Measurements from ENCODE around the gene STX16.

The STX16 gene

DNA sequence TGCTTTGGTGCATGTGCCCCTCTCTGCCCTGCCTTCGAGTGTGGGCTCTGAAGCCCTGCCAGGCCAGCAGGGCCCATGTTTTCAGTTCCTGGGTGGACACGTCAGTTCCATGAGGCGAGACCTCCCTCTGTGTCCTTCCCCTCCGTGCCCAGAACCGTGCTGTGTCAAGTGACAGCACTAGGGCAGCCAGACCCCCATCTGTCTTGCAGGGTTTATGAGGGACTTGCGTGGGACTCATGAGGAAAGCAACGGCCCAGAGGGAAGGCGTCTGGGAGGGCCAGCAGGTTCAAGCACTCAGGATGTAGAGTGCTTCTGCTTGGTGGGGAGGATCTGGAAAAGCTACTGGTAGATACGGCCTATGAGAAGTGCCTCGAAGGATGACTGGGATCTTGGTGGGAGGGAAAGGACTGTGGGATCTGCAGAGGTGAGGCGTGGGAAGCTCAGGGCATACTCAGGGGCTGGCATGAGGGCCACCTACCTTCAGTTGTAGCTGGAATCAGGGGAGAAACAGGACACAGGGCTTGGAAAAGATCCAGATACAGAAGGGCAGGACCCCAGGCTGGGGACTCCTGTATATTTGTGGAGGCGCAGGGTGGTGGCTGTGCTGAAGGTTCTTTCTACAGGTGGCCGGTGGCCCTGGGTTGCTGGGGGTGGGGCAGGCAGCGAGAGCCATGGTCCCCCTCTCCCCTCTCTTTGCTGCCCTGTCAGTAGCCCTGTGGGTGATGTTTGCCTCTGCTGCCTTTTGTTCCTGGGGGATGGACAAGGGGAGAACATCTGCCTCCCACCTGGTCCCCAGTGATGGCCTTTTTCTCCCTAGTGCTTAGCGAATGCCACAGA, 47.0 kb downstream of the STX16 start:
- DNase-seq, result no peak
- no peak overlapping the region for H3K4me3 ChIP-seq (ENCODE audit: low read depth, low read length)
- no peaks in the 10 kb centered on the region for H3K9me3 ChIP-seq (ENCODE audit: severe bottlenecking)
- H3K27ac ChIP-seq, result no peak overlapping the region
- no peak for TF ChIP-seq CTCF (IDR thresholded peaks at IDR 0.05; ENCODE audit: low read depth, low read length)
- peaks cover 18% of the 10 kb centered on the region for H3K36me3 ChIP-seq
- no peaks in the 10 kb centered on the region for H3K27me3 ChIP-seq (ENCODE audit: insufficient read depth, low read depth, severe bottlenecking)

- no peak for TF ChIP-seq CTCF (IDR thresholded peaks at IDR 0.05; ENCODE audit: low read depth, low read length)
- H3K4me3 ChIP-seq (ENCODE audit: low read depth, low read length), result no peak overlapping the region
- no peaks in the 10 kb centered on the region for H3K27me3 ChIP-seq (ENCODE audit: insufficient read depth, low read depth, severe bottlenecking)
- peaks cover 24% of the 10 kb centered on the region for H3K36me3 ChIP-seq
- DNase-seq, result no peak
- H3K27ac ChIP-seq, result no peak overlapping the region
- no peaks in the 10 kb centered on the region for H3K9me3 ChIP-seq (ENCODE audit: severe bottlenecking)
These were observed 47.9 kb downstream of the STX16 start for GRCh38 chr20:58698741-58699622.

GRCh38 chr20:58699623-58700107, 48.6 kb downstream of the STX16 start:
- Histone ChIP-seq H3K4me3 (ENCODE audit: low read depth, low read length) (no peak overlapping the region), H3K27ac (no peak overlapping the region), H3K27me3 (ENCODE audit: insufficient read depth, low read depth, severe bottlenecking) (no peaks in the 10 kb centered on the region), H3K9me3 (ENCODE audit: severe bottlenecking) (no peaks in the 10 kb centered on the region), H3K36me3 (peaks cover 28% of the 10 kb centered on the region)
- no peak for DNase-seq
- no peak for TF ChIP-seq CTCF (IDR thresholded peaks at IDR 0.05; ENCODE audit: low read depth, low read length)

DNA sequence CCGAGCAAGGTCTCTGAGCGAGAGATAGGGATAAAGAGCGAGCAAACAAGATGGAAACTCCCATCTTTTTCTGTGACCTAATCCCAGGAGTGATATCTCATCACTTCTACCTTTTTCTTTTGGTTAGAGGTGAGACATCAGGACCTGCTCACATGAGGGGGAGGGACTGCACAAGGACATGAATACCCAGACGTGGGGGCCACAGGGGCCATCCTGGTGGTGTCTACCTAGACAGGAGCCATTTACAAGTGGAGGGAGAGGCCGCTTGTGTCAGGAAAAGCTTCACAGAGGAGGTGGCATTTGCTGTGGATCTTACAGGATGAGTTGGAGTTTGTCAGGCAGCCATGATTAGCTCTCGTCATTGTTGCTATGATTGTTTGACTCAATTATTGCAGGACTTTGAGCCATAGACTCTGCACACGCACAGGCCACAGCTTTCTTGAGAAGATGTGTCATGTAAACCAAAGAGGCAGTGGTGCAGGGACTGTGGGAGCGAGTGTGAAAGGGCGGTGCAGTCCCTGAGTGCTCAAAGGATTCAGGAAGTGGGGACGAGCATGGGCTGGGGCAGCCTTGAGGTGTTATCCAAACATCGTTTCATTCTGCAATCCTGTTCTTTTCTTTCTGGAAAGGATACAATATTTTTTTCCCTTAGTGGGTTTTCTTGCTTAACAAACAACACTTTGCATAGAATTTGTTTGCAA, 49.2 kb downstream of the STX16 start:
- no peaks in the 10 kb centered on the region for H3K9me3 ChIP-seq (ENCODE audit: severe bottlenecking)
- no peak for DNase-seq
- H3K4me3 ChIP-seq (ENCODE audit: low read depth, low read length), result no peak overlapping the region
- no peaks in the 10 kb centered on the region for H3K27me3 ChIP-seq (ENCODE audit: insufficient read depth, low read depth, severe bottlenecking)
- H3K27ac ChIP-seq, result no peak overlapping the region
- peaks cover 32% of the 10 kb centered on the region for H3K36me3 ChIP-seq
- TF ChIP-seq CTCF (IDR thresholded peaks at IDR 0.05; ENCODE audit: low read depth, low read length), result no peak

GRCh38 chr20:58700823-58701222, 49.7 kb downstream of the STX16 start:
- Histone ChIP-seq H3K4me3 (ENCODE audit: low read depth, low read length) (no peak overlapping the region), H3K9me3 (ENCODE audit: severe bottlenecking) (no peaks in the 10 kb centered on the region), H3K27me3 (ENCODE audit: insufficient read depth, low read depth, severe bottlenecking) (no peaks in the 10 kb centered on the region), H3K27ac (no peak overlapping the region), H3K36me3 (peaks cover 34% of the 10 kb centered on the region)
- no peak for TF ChIP-seq CTCF (IDR thresholded peaks at IDR 0.05; ENCODE audit: low read depth, low read length)
- no peak for DNase-seq

Data from WERI-Rb-1 (cell line).